GM12878 (cell line): Measurements from ENCODE around the gene SLC24A4. TPM values are rescaled to one million over a fixed set of nuclear protein-coding genes. Genes with fewer than 3 reads are reported as not detected.

Source experiments
- ATAC-seq: fragments of 200-7000 bp; cut with Tn5 transposase; 3 replicates; pipeline ENCODE4 v1.9.1; 2020; ENCODE audit warnings: mild to moderate bottlenecking, moderate library complexity
- BruUV-seq: library from RNA; stranded (reverse); fragments of 400-500 nt; replicated peaks from 2 replicates; lab custom pipeline; 2021; lab: Mats Ljungman, UMichigan
- CTCF ChIA-PET: fragments of 300-600 bp; sonication (Branson Sonifier 250); formaldehyde crosslinking; extraction: SDS; loops from one replicate; lab custom pipeline; 2021; ENCODE audit warnings: inconsistent platforms; lab: Yijun Ruan, JAX
- POLR2A ChIA-PET: fragments of 350-600 bp; formaldehyde crosslinking; extraction: SDS; loops from one replicate; lab custom pipeline; 2021; ENCODE audit warnings: inconsistent platforms; lab: Charles Lee
- RAD21 ChIA-PET: fragments of 300-600 bp; sonication (Branson Sonifier 250); formaldehyde crosslinking; loops from one replicate; lab custom pipeline; 2023; ENCODE audit warnings: antibody characterized with exemption; ENCODE audit not compliant: unreplicated experiment; lab: Charles Lee
- SMC1A ChIA-PET: fragments of 300-600 bp; sonication (Branson Sonifier 250); formaldehyde crosslinking; loops from one replicate; lab custom pipeline; 2023; ENCODE audit not compliant: unreplicated experiment, uncharacterized antibody; lab: Charles Lee
- DNase-seq: peaks from one replicate; pipeline ENCODE4 v3.0.0-alpha.2; 2011; ENCODE audit warnings: low read depth, low spot score
- FAIRE-seq: peaks from 3 replicates; lab custom pipeline; 2011; peaks lifted over from hg19 to GRCh38; lab: Jason Lieb, UNC
- H2AFZ ChIP-seq: 2 replicates; pipeline ENCODE4 v1.6.0; 2011; ENCODE audit warnings: low read depth, low read length, control low read depth; ENCODE audit not compliant: control insufficient read depth
- H3K27ac ChIP-seq: 2 replicates; pipeline ENCODE4 v1.5.1; 2011; ENCODE audit warnings: control low read depth; ENCODE audit not compliant: control insufficient read depth, insufficient read depth
- H3K27me3 ChIP-seq, 2 experiments: replicated peaks in 1 of 2; 2 replicates each; pipeline versions ENCODE4 v1.6.0 to v1.6.1; 2011; ENCODE audit warnings: low read length in 1 of 2; ENCODE audit not compliant: control insufficient read depth in 2 of 2, insufficient read depth in 2 of 2
- H3K36me3 ChIP-seq, 2 experiments: 2 replicates each; pipeline ENCODE4 v1.5.1; 2011; ENCODE audit warnings: low read length in 1 of 2; ENCODE audit not compliant: control insufficient read depth in 2 of 2, insufficient read depth in 2 of 2
- H3K4me1 ChIP-seq: 2 replicates; pipeline ENCODE4 v1.6.1; 2011; ENCODE audit warnings: mild to moderate bottlenecking, low read length, moderate library complexity, mixed read lengths; ENCODE audit not compliant: control insufficient read depth, insufficient read depth
- H3K4me2 ChIP-seq: 2 replicates; pipeline ENCODE4 v1.6.0; 2011; ENCODE audit warnings: control low read depth; ENCODE audit not compliant: control insufficient read depth, insufficient read depth
- H3K4me3 ChIP-seq: fragments of 200-600 bp; sonication (generic); 2 replicates; pipeline ENCODE4 v1.5.1; 2016
- H3K79me2 ChIP-seq: 2 replicates; pipeline ENCODE4 v1.6.0; 2011; ENCODE audit warnings: low read length; ENCODE audit not compliant: control insufficient read depth, insufficient read depth
- H3K9ac ChIP-seq: 2 replicates; pipeline ENCODE4 v1.8.0; 2011; ENCODE audit warnings: low read length, control low read depth, mixed read lengths; ENCODE audit not compliant: control insufficient read depth, insufficient read depth
- H3K9me3 ChIP-seq: replicated peaks from 3 replicates; pipeline ENCODE4 v1.5.1; 2011; ENCODE audit warnings: mild to moderate bottlenecking, low read length; ENCODE audit not compliant: control insufficient read depth, insufficient read depth
- H4K20me1 ChIP-seq: 2 replicates; pipeline ENCODE4 v1.6.0; 2011; ENCODE audit not compliant: control insufficient read depth, insufficient read depth
- BCL11A ChIP-seq: IDR thresholded peaks from 2 replicates; pipeline ENCODE4 v1.6.1; 2011; ENCODE audit warnings: low read depth, low read length
- CEBPB ChIP-seq, 2 experiments: fragments of 150-350 bp in 1 of 2; IDR thresholded peaks; 2 replicates each; pipeline ENCODE4 v1.6.1; 2012 to 2014; ENCODE audit warnings: low read depth in 2 of 2, low read length in 2 of 2, borderline replicate concordance in 1 of 2, inconsistent platforms in 1 of 2
- DPF2 ChIP-seq: fragments of 450-650 bp; IDR thresholded peaks from 2 replicates; pipeline ENCODE4 v1.6.1; 2017; ENCODE audit warnings: mild to moderate bottlenecking
- E2F4 ChIP-seq: IDR thresholded peaks from 2 replicates; pipeline ENCODE4 v1.6.1; 2012; ENCODE audit warnings: low read depth, low read length, improper control_type of control experiment
- IRF3 ChIP-seq: fragments of 450-650 bp; IDR thresholded peaks from 2 replicates; pipeline ENCODE4 v1.6.1; 2014; ENCODE audit warnings: mild to moderate bottlenecking
- KAT2A ChIP-seq: conservative IDR thresholded peaks from 2 replicates; pipeline ENCODE4 v1.6.1; 2011; ENCODE audit warnings: low read depth, low read length; ENCODE audit not compliant: control insufficient read depth
- SP1 ChIP-seq: IDR thresholded peaks from one replicate; pipeline ENCODE4 v1.6.1; 2011; ENCODE audit warnings: low read depth, low read length
- SPI1 ChIP-seq: IDR thresholded peaks from 2 replicates; pipeline ENCODE4 v1.6.1; 2011; ENCODE audit warnings: low read depth, mild to moderate bottlenecking, low read length, moderate library complexity, borderline replicate concordance; ENCODE audit not compliant: insufficient read depth
- ZBTB4 ChIP-seq: fragments of 450-650 bp; formaldehyde crosslinking; IDR thresholded peaks from 2 replicates; pipeline ENCODE4 v1.4.0; 2022; ENCODE audit warnings: mild to moderate bottlenecking, moderate library complexity
- ZNF207 ChIP-seq: fragments of 450-650 bp; IDR thresholded peaks from 2 replicates; pipeline ENCODE4 v1.6.1; 2014; ENCODE audit warnings: antibody characterized with exemption, mild to moderate bottlenecking, borderline replicate concordance
- ZNF622 ChIP-seq: fragments of 450-650 bp; IDR thresholded peaks from 2 replicates; pipeline ENCODE4 v1.6.1; 2017; ENCODE audit warnings: mild to moderate bottlenecking, inconsistent platforms
- WGBS: methylation state at CpG from one replicate; pipeline ENCODE4 v1.1.6; 2016; ENCODE audit warnings: low lambda C conversion rate; ENCODE audit not compliant: insufficient replicate concordance, insufficient coverage; ENCODE audit errors: missing lambda C conversion rate; 5-methylcytosine and 5-hydroxymethylcytosine counted together
- in situ Hi-C: fragments of 300-500 bp; cut with MboI; formaldehyde crosslinking; loops from 9 replicates; pipeline ENCODE4 v1.14.3; 2018; ENCODE audit warnings: mixed read lengths
- intact Hi-C: fragments of 100-400 bp; cut with micrococcal nuclease; formaldehyde crosslinking; loops from one replicate; pipeline ENCODE4 v1.14.2; 2022; ENCODE audit not compliant: unreplicated experiment
- polyA plus RNA-seq, 11 experiments: library from polyadenylated mRNA; depleted of rRNA in 4 of 11; unstranded in 6 of 11; stranded (reverse) in 5 of 11; fragments of >200 nt; fragmentation: Nextera tagmentation in 4 of 11; fragmentation: Illumina TruSeq in 1 of 11; extraction: Ambion mirVana in 4 of 11; extraction: Trizol in 1 of 11; gene quantifications; 1 replicate in 1 of 11; 2 replicates in 10 of 11; pipeline versions ENCODE4 v1.2.1 to v1.2.3, GENCODE V29; 2011 to 2016; ENCODE audit warnings: inconsistent platforms in 2 of 11, missing spikeins in 2 of 11, low read depth in 1 of 11
- total RNA-seq, 4 experiments: library from RNA; depleted of rRNA in 3 of 4; stranded (reverse); fragments of >200 nt in 3 of 4; fragmentation: Illumina TruSeq in 1 of 4; extraction: Trizol in 1 of 4; gene quantifications; 2 replicates each; pipeline versions ENCODE4 v1.2.1 to v1.2.3, GENCODE V29; 2013 to 2021
- TF ChIP-seq, protein P1 (sequence below): fragments of 150-350 bp; IDR thresholded peaks from 2 replicates; pipeline ENCODE4 v1.6.1; 2016; ENCODE audit warnings: low read depth, low read length
- TF ChIP-seq, protein P2 (sequence below): IDR thresholded peaks from 2 replicates; pipeline ENCODE4 v1.6.1; 2012; ENCODE audit warnings: low read depth, low read length, improper control_type of control experiment

SLC24A4 gene
- total and polyA plus RNA-seq, 10 of the 15 experiments (the other 5 are each of a cell fraction or from before 2014, with no cell fraction given) = under 0.01 to 0.46 (median 0.04) TPM; not detected in 5

DNA sequence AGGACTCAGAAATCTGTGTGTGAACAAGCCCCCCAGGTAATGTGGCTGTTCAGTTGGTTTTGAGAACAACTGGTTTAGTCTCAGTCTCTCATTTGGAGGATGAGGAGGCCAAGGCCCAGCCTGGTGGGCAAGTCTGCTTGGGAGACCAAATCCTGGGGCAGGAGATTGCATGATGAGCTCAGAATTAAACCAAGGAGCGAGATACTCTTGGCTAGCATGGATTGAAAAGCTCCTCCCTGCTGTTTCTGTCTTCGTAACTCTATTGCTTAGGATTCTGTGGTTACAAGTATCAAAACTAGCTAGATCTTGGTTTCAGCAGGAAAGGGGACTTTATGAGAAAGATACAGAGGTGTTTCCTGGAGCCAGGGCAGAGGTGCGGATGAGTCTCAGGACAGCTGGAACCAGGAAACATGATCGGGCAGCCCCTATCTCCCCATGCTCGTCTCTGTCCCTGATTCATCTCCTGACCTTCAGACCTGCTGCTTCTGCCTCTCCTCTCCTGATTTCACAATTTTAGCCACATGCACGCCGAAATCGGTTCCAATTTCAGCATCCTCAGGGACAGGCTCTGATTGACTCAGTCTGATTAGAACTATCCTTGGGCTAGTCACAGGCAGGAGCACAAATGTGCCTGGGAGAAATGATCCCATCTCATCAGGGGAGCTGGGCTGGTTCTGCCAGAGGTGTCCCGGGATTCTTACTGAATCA, 150.4 kb downstream of the SLC24A4 start:
- intact Hi-C loops = no loop called here
- in situ Hi-C loops = no loop called here
- no peak overlapping the region for H3K4me2 ChIP-seq
- no peak overlapping the region for H2AFZ ChIP-seq
- TF ChIP-seq ZNF207 (no peak), E2F4 (no peak), CEBPB (IDR thresholded peaks at IDR 0.05; ENCODE audit: borderline replicate concordance in 1 of 2, low read depth in 2 of 2, low read length in 2 of 2) (no peak), SPI1 (no peak), KAT2A (no peak), ZNF622 (no peak), IRF3 (no peak), BCL11A (no peak), ZBTB4 (CRISPR knock-in tag) (no peak), DPF2 (no peak), SP1 (no peak)
- TF ChIP-seq, protein P1, sequence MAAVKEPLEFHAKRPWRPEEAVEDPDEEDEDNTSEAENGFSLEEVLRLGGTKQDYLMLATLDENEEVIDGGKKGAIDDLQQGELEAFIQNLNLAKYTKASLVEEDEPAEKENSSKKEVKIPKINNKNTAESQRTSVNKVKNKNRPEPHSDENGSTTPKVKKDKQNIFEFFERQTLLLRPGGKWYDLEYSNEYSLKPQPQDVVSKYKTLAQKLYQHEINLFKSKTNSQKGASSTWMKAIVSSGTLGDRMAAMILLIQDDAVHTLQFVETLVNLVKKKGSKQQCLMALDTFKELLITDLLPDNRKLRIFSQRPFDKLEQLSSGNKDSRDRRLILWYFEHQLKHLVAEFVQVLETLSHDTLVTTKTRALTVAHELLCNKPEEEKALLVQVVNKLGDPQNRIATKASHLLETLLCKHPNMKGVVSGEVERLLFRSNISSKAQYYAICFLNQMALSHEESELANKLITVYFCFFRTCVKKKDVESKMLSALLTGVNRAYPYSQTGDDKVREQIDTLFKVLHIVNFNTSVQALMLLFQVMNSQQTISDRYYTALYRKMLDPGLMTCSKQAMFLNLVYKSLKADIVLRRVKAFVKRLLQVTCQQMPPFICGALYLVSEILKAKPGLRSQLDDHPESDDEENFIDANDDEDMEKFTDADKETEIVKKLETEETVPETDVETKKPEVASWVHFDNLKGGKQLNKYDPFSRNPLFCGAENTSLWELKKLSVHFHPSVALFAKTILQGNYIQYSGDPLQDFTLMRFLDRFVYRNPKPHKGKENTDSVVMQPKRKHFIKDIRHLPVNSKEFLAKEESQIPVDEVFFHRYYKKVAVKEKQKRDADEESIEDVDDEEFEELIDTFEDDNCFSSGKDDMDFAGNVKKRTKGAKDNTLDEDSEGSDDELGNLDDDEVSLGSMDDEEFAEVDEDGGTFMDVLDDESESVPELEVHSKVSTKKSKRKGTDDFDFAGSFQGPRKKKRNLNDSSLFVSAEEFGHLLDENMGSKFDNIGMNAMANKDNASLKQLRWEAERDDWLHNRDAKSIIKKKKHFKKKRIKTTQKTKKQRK = no peak
- TF ChIP-seq, protein P2, sequence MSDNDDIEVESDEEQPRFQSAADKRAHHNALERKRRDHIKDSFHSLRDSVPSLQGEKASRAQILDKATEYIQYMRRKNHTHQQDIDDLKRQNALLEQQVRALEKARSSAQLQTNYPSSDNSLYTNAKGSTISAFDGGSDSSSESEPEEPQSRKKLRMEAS = no peak
- no peaks in the 10 kb centered on the region for H3K4me1 ChIP-seq
- H4K20me1 ChIP-seq = no peaks in the 10 kb centered on the region
- no TSS peak for BruUV-seq
- H3K27me3 ChIP-seq = no peaks in the 10 kb centered on the region
- no peaks in the 10 kb centered on the region for H3K36me3 ChIP-seq
- H3K27ac ChIP-seq = no peak overlapping the region
- ATAC-seq = no peak
- SMC1A ChIA-PET = interaction anchor here (1.5 kb wide), 1 partner anchor 13 kb away, joined by 10 read pairs; no protein-coding TSS in a partner anchor
- no peak overlapping the region for H3K9ac ChIP-seq
- RAD21 ChIA-PET = interaction anchor here (1.0 to 1.4 kb wide), 3 partner anchors 14 to 49 kb away, joined by 3 to 4 read pairs (median 3); no protein-coding TSS in a partner anchor
- POLR2A ChIA-PET = interaction anchor here (0.6 kb wide), 1 partner anchor 70 kb away, joined by 3 read pairs; no protein-coding TSS in a partner anchor
- H3K79me2 ChIP-seq = no peaks in the 10 kb centered on the region
- no peaks in the 10 kb centered on the region; the same call in 2 of the 3 replicates for H3K9me3 ChIP-seq
- FAIRE-seq = no peak
- H3K4me3 ChIP-seq = no peak overlapping the region
- no peak for DNase-seq
- CTCF ChIA-PET = interaction anchor here (2.0 to 3.0 kb wide), 2 partner anchors 8 to 12 kb away, joined by 6 to 14 read pairs; no protein-coding TSS in a partner anchor
- WGBS = 65% methylated on average over 9 of the region's 9 CpGs
